Measurements from ENCODE around the gene ENDOU.

- TF ChIP-seq CTCF (IDR thresholded peaks at IDR 0.05) (no peak), POLR2A (IDR thresholded peaks at IDR 0.05) (no peak), POLR2AphosphoS5 (IDR thresholded peaks at IDR 0.05) (no peak)
These were observed 8.2 kb downstream of the ENDOU start for GRCh38 chr12:47717046-47717442.
